Measurements from ENCODE around the gene FAM53B. TPM values are rescaled to one million over a fixed set of nuclear protein-coding genes. Genes with fewer than 3 reads are reported as not detected.
A peak's percentile ranks its signal among the peaks of the same experiment; 100 is the strongest.

Gene FAM53B
- total and polyA plus RNA-seq, 4 donors: 21.8 to 31.2 (median 29.7) TPM

GRCh38 chr10:124605481-124605855 is 138.7 kb downstream of the FAM53B start:
- Histone ChIP-seq H3K27ac (ENCODE audit: low read depth, low read length) (peak overlapping the region; percentile 93), H3K27me3 (ENCODE audit: control insufficient read depth, insufficient read depth, low read length) (no peaks in the 10 kb centered on the region), H3K4me1 (ENCODE audit: control insufficient read depth, insufficient read depth, low read length) (peaks cover 62% of the 10 kb centered on the region), H3K9me3 (ENCODE audit: control insufficient read depth, insufficient read depth, low read length) (no peaks in the 10 kb centered on the region), H3K4me3 (ENCODE audit: low read depth, low read length) (no peak overlapping the region), H3K36me3 (ENCODE audit: control insufficient read depth, insufficient read depth, low read length) (peaks cover 57% of the 10 kb centered on the region)
- 85% methylated on average over 5 of the region's 5 CpGs for WGBS (ENCODE audit: insufficient coverage)
- DNase-seq (ENCODE audit: low read depth in 4 of 6, low spot score in 6 of 6): no peak

DNA sequence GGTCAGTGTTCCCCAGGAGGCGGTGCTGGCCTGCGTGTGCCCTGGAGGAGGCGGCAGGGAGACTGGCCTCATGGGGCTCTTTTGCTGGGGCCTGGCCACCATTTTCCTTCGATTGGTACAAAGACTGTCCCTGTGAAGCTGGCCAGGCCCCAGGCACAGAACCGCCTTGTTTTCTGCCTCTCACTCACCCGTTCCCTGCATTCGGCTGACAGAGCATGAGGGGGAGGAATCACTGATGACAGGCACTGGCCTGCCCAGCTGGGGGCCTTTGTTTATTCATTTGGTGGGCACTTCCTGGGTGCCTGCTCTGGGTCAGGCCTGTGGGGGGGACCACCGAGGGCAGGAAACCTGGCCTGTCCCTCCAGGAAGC is 139.2 kb downstream of the FAM53B start:
- Histone ChIP-seq H3K9me3 (ENCODE audit: control insufficient read depth, insufficient read depth, low read length) (no peaks in the 10 kb centered on the region), H3K27me3 (ENCODE audit: control insufficient read depth, insufficient read depth, low read length) (no peaks in the 10 kb centered on the region), H3K36me3 (ENCODE audit: control insufficient read depth, insufficient read depth, low read length) (peaks cover 57% of the 10 kb centered on the region), H3K27ac (ENCODE audit: low read depth, low read length) (peak overlapping the region; percentile 93), H3K4me1 (ENCODE audit: control insufficient read depth, insufficient read depth, low read length) (peaks cover 62% of the 10 kb centered on the region), H3K4me3 (ENCODE audit: low read depth, low read length) (no peak overlapping the region)
- peak in 4 of 6 donors; percentile 48 to 78 (median 60) for DNase-seq (ENCODE audit: low read depth in 4 of 6, low spot score in 6 of 6)
- WGBS (ENCODE audit: insufficient coverage): 34% methylated on average over 8 of the region's 8 CpGs

- DNase-seq (ENCODE audit: low read depth in 4 of 6, low spot score in 6 of 6): peak in 4 of 6 donors; percentile 19 to 63 (median 42)
- Histone ChIP-seq H3K27me3 (ENCODE audit: control insufficient read depth, insufficient read depth, low read length) (no peaks in the 10 kb centered on the region), H3K4me1 (ENCODE audit: control insufficient read depth, insufficient read depth, low read length) (peaks cover 62% of the 10 kb centered on the region), H3K36me3 (ENCODE audit: control insufficient read depth, insufficient read depth, low read length) (peaks cover 55% of the 10 kb centered on the region), H3K9me3 (ENCODE audit: control insufficient read depth, insufficient read depth, low read length) (no peaks in the 10 kb centered on the region), H3K4me3 (ENCODE audit: low read depth, low read length) (no peak overlapping the region), H3K27ac (ENCODE audit: low read depth, low read length) (peak overlapping the region; percentile 93)
- WGBS (ENCODE audit: insufficient coverage): 51% methylated on average over 21 of the region's 22 CpGs
These were observed 139.8 kb downstream of the FAM53B start for GRCh38 chr10:124604214-124605000.

- Histone ChIP-seq H3K4me3 (ENCODE audit: low read depth, low read length) (no peak overlapping the region), H3K9me3 (ENCODE audit: control insufficient read depth, insufficient read depth, low read length) (no peaks in the 10 kb centered on the region), H3K27ac (ENCODE audit: low read depth, low read length) (peak overlapping the region; percentile 40), H3K4me1 (ENCODE audit: control insufficient read depth, insufficient read depth, low read length) (peaks cover 62% of the 10 kb centered on the region), H3K27me3 (ENCODE audit: control insufficient read depth, insufficient read depth, low read length) (no peaks in the 10 kb centered on the region), H3K36me3 (ENCODE audit: control insufficient read depth, insufficient read depth, low read length) (peaks cover 55% of the 10 kb centered on the region)
- DNase-seq (ENCODE audit: low read depth in 4 of 6, low spot score in 6 of 6): no peak
- 84% methylated on average over 18 of the region's 18 CpGs for WGBS (ENCODE audit: insufficient coverage)
These were observed 140.6 kb downstream of the FAM53B start for GRCh38 chr10:124603376-124604213.

- Histone ChIP-seq H3K4me1 (ENCODE audit: control insufficient read depth, insufficient read depth, low read length) (peaks cover 57% of the 10 kb centered on the region), H3K9me3 (ENCODE audit: control insufficient read depth, insufficient read depth, low read length) (no peaks in the 10 kb centered on the region), H3K36me3 (ENCODE audit: control insufficient read depth, insufficient read depth, low read length) (peaks cover 52% of the 10 kb centered on the region), H3K27me3 (ENCODE audit: control insufficient read depth, insufficient read depth, low read length) (no peaks in the 10 kb centered on the region), H3K4me3 (ENCODE audit: low read depth, low read length) (no peak overlapping the region), H3K27ac (ENCODE audit: low read depth, low read length) (no peak overlapping the region)
- WGBS (ENCODE audit: insufficient coverage): 88% methylated on average over 9 of the region's 12 CpGs
- no peak for DNase-seq (ENCODE audit: low read depth in 4 of 6, low spot score in 6 of 6)
These were observed 141.4 kb downstream of the FAM53B start for GRCh38 chr10:124602646-124603365.

DNA sequence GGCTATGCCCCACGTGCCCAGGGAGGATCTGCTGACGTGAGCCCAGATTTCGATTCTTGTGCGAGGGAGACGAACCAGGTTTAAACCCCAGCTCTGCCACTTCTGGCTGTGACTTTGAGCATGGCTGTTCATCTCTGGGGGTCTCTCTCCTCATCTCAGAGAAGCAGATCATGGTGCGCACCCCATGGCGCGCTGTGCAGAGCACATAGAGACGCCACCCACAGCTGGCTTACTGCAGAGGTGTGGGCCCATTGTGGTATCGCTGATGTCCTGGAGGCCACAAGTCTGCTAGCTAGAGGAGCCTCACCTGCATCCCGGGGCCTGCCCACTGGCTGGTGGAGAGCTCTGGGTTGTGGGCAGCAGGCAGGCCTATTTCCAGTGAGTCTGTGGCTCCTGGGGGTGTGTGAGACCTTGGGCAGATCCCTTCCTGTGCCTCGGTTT is 142.0 kb downstream of the FAM53B start:
- Histone ChIP-seq H3K27me3 (ENCODE audit: control insufficient read depth, insufficient read depth, low read length) (no peaks in the 10 kb centered on the region), H3K4me1 (ENCODE audit: control insufficient read depth, insufficient read depth, low read length) (peaks cover 50% of the 10 kb centered on the region), H3K36me3 (ENCODE audit: control insufficient read depth, insufficient read depth, low read length) (peaks cover 54% of the 10 kb centered on the region), H3K27ac (ENCODE audit: low read depth, low read length) (no peak overlapping the region), H3K4me3 (ENCODE audit: low read depth, low read length) (no peak overlapping the region), H3K9me3 (ENCODE audit: control insufficient read depth, insufficient read depth, low read length) (no peaks in the 10 kb centered on the region)
- WGBS (ENCODE audit: insufficient coverage): 86% methylated on average over 11 of the region's 12 CpGs
- no peak for DNase-seq (ENCODE audit: low read depth in 4 of 6, low spot score in 6 of 6)

DNA sequence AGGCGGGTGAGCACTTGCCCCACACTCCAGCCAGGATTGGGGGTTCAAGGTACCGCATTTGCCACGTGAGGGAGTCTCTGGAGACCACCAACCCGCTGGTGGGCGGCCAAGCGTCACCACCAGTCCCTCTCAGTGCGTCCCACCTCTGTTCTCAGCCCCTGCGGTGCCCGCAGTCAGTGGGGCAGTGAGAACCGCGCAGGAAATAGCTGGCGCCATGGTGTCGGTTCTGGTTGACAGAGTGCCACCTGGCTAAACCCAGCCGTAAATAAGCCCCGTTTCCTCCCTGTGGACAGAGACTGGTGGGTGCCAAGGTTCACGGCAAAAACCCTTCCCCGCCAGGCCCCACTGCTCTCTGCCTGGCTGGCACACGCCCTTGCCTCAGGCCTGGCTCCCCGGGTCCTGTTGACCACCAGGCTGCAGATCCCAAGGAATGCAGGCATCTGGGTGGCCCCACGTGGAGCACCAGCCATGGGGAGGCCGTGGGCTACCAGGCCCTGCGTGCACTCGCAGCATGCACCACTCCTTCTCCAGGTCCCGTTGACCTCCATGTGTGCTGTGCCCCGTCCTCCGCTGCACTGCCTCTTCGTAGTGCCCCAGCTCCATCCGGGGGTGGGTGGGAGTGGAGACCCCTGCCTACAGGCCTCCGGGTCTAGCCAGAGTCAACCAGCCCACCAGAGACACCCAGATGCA is 142.6 kb downstream of the FAM53B start:
- H3K27me3 ChIP-seq (ENCODE audit: control insufficient read depth, insufficient read depth, low read length): no peaks in the 10 kb centered on the region
- WGBS (ENCODE audit: insufficient coverage): 85% methylated on average over 27 of the region's 29 CpGs
- H3K9me3 ChIP-seq (ENCODE audit: control insufficient read depth, insufficient read depth, low read length): no peaks in the 10 kb centered on the region
- no peak for DNase-seq (ENCODE audit: low read depth in 4 of 6, low spot score in 6 of 6)
- H3K27ac ChIP-seq (ENCODE audit: low read depth, low read length): no peak overlapping the region
- H3K4me1 ChIP-seq (ENCODE audit: control insufficient read depth, insufficient read depth, low read length): peaks cover 45% of the 10 kb centered on the region
- peaks cover 52% of the 10 kb centered on the region for H3K36me3 ChIP-seq (ENCODE audit: control insufficient read depth, insufficient read depth, low read length)
- H3K4me3 ChIP-seq (ENCODE audit: low read depth, low read length): no peak overlapping the region

GRCh38 chr10:124601016-124601415 is 143.2 kb downstream of the FAM53B start:
- Histone ChIP-seq H3K4me3 (ENCODE audit: low read depth, low read length) (no peak overlapping the region), H3K27ac (ENCODE audit: low read depth, low read length) (no peak overlapping the region), H3K4me1 (ENCODE audit: control insufficient read depth, insufficient read depth, low read length) (peaks cover 39% of the 10 kb centered on the region), H3K9me3 (ENCODE audit: control insufficient read depth, insufficient read depth, low read length) (no peaks in the 10 kb centered on the region), H3K36me3 (ENCODE audit: control insufficient read depth, insufficient read depth, low read length) (peaks cover 48% of the 10 kb centered on the region), H3K27me3 (ENCODE audit: control insufficient read depth, insufficient read depth, low read length) (no peaks in the 10 kb centered on the region)
- no peak for DNase-seq (ENCODE audit: low read depth in 4 of 6, low spot score in 6 of 6)
- 89% methylated on average over 11 of the region's 12 CpGs for WGBS (ENCODE audit: insufficient coverage)
